ENCODE results near the gene ZC2HC1C.

Gene ZC2HC1C

DNA sequence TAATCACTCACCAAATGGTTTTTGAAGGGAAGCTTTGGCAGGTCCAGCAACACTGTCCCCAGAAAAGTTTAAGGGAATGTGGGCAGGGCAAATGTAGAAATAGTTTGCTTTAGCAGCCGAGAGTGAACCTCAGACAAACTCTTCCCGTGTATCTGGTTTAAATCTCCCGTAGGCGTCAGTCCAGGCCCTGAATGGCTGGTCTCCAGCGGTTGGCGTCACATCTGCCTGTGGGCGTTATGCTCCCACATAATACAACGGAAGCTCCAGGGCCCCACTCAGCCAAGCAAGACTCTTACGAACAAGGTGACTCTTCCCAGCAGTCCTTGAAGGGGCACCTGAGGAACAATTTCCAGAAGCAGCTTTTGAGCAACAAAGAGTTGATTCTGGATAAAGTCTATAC is 942 bp downstream of the ZC2HC1C start:
- TF ChIP-seq CTCF (IDR thresholded peaks at IDR 0.05; ENCODE audit: insufficient read depth, low read depth, low read length, missing control alignments) = no peak
- no peak overlapping the region for H3K4me3 ChIP-seq (ENCODE audit: low read depth, low read length)
- no peak for DNase-seq (ENCODE audit: low read depth)

DNA sequence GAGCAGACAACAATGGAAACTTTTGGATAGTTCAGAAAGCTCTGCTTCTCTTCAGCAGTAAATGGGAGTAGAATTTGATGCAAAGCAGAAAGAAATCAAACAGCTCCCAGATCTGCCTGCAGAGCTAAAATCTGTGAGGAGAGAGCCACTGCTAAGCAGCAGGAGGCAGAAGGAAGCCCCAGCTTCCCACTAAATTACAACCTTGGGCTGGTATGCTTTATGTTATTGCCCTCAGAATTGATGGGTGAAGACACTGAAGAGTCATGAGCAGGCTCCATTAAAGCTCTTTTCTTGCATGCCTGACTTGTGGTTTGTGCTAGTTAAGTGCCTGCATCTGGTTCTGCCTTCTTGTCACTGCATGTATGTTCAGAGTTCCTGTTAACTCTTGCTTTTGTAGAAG is 8.4 kb downstream of the ZC2HC1C start:
- DNase-seq (ENCODE audit: low read depth) = no peak
- no peak overlapping the region for H3K4me3 ChIP-seq (ENCODE audit: low read depth, low read length)
- TF ChIP-seq CTCF (IDR thresholded peaks at IDR 0.05; ENCODE audit: insufficient read depth, low read depth, low read length, missing control alignments) = no peak

- H3K4me3 ChIP-seq (ENCODE audit: low read depth, low read length) = no peak overlapping the region
- TF ChIP-seq CTCF (IDR thresholded peaks at IDR 0.05; ENCODE audit: insufficient read depth, low read depth, low read length, missing control alignments) = no peak
- DNase-seq (ENCODE audit: low read depth) = no peak
Observed at GRCh38 chr14:75079521-75079920, 10.1 kb downstream of the ZC2HC1C start.

- no peak for DNase-seq (ENCODE audit: low read depth)
- TF ChIP-seq CTCF (IDR thresholded peaks at IDR 0.05; ENCODE audit: insufficient read depth, low read depth, low read length, missing control alignments) = no peak
- no peak overlapping the region for H3K4me3 ChIP-seq (ENCODE audit: low read depth, low read length)
Observed at GRCh38 chr14:75081660-75082229, 12.3 kb downstream of the ZC2HC1C start.

DNA sequence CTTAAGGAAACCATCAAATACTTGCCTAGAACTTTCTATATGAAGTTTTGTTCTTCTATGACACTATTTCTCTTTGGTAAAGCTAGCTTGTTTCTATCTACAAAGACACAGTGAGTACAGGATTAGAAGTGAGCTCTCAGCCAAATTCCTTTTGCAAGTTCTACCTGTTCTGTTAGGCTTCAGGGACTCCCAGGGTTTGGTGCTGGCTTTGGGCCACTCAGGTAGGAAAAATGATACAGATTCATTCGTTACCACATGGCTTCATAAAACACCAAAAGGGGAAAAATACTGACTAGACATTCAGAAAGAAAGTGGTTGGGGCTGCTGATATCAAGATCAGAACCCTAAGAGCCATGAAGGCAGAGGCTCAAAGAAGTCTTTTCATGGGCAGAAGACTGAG is 13.8 kb downstream of the ZC2HC1C start:
- no peak for TF ChIP-seq CTCF (IDR thresholded peaks at IDR 0.05; ENCODE audit: insufficient read depth, low read depth, low read length, missing control alignments)
- H3K4me3 ChIP-seq (ENCODE audit: low read depth, low read length) = no peak overlapping the region
- no peak for DNase-seq (ENCODE audit: low read depth)

DNA sequence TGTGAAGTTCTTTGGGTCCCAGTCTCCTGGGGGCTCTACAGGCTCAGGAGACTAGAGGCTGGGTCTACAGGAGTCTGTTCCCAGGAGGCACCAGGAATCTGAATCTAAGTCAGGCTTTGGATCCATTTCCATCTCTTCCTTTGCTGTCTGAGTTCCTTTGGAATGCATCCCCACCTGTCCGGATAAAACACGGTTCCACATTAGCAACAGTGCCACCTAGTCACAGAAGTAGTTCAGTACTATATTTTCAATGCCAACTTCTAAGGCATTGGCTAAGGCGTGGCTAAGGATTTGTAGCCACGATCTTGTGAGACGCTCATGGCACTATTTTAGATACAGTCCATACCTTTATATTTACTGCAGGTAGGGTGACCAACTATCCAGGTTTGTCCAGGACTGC is 15.1 kb downstream of the ZC2HC1C start:
- TF ChIP-seq CTCF (IDR thresholded peaks at IDR 0.05; ENCODE audit: insufficient read depth, low read depth, low read length, missing control alignments) = no peak
- no peak for DNase-seq (ENCODE audit: low read depth)
- H3K4me3 ChIP-seq (ENCODE audit: low read depth, low read length) = no peak overlapping the region

DNA sequence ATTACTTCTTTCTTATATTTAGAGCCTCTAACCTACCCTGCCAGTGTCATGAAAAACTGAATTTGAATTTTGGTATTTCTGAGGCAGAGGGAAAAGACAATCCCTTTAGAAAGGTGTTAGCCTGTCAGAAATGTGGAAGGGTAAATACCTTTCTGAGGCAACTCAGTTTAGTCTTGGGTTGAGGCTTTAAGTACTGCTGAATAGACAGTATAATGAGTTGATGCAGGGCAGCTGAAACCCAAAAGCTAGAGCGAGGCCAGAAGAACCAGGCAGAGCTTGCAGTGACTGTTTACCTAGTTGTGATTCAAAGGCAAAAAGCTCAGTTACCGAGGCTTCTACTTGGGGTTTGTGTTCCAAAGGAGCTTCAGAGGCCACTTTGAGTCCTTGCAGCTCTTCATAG is 18.7 kb downstream of the ZC2HC1C start:
- TF ChIP-seq CTCF (IDR thresholded peaks at IDR 0.05; ENCODE audit: insufficient read depth, low read depth, low read length, missing control alignments) = no peak
- H3K4me3 ChIP-seq (ENCODE audit: low read depth, low read length) = no peak overlapping the region
- no peak for DNase-seq (ENCODE audit: low read depth)

Measured in GM12865 (cell line).